ENCODE data around the gene TNK2. TPM values are rescaled to one million over a fixed set of nuclear protein-coding genes. Genes with fewer than 3 reads are reported as not detected.

The TNK2 gene
- polyA plus RNA-seq, 1 donor (not counting 4 experiments of a cell fraction or from before 2014, with no cell fraction given) = 15.8 TPM

DNA sequence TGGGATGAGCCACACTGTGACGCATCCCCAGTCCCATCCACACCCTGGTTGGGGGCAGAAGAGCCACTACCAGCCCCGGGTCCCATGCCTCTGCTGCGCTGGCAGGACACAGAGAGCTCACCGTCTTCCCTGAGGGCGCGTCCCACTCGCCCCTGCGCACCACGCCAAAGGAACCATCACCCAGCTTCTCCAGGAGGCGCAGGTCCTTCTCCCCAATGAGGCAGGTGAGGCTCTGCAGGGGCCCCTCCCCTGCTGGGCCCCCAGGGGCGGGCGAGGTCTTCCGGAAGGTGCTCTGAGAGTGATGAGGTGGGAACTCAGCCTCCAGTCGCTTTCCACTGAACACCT lies 23.7 kb downstream of the TNK2 start:
- no peaks in the 10 kb centered on the region for H4K20me1 ChIP-seq (ENCODE audit: control insufficient read depth, extremely low read depth, insufficient read depth, low read length)
- H3K27ac ChIP-seq (ENCODE audit: control insufficient read depth, insufficient read depth, low read length) = no peak overlapping the region
- peaks cover 28% of the 10 kb centered on the region for H3K79me2 ChIP-seq (ENCODE audit: control insufficient read depth, insufficient read depth, low read length)
- H3K9me3 ChIP-seq (ENCODE audit: control insufficient read depth, low read depth, low read length) = no peaks in the 10 kb centered on the region
- dilution Hi-C loops (cut with MboI; ENCODE audit: extremely low pct_ligation_motif_present, low sequenced_read_pairs) = no loop called here
- FAIRE-seq = no peak
- TF ChIP-seq, protein P1, sequence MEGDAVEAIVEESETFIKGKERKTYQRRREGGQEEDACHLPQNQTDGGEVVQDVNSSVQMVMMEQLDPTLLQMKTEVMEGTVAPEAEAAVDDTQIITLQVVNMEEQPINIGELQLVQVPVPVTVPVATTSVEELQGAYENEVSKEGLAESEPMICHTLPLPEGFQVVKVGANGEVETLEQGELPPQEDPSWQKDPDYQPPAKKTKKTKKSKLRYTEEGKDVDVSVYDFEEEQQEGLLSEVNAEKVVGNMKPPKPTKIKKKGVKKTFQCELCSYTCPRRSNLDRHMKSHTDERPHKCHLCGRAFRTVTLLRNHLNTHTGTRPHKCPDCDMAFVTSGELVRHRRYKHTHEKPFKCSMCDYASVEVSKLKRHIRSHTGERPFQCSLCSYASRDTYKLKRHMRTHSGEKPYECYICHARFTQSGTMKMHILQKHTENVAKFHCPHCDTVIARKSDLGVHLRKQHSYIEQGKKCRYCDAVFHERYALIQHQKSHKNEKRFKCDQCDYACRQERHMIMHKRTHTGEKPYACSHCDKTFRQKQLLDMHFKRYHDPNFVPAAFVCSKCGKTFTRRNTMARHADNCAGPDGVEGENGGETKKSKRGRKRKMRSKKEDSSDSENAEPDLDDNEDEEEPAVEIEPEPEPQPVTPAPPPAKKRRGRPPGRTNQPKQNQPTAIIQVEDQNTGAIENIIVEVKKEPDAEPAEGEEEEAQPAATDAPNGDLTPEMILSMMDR (optimal IDR thresholded peaks at IDR 0.05 in 1 of 3, IDR thresholded peaks at IDR 0.05 in 1 of 3, conservative IDR thresholded peaks at IDR 0.05 in 1 of 3; ENCODE audit: extremely low read depth in 1 of 3, insufficient read depth in 2 of 3, low read length in 3 of 3) = no peak
- TF ChIP-seq EZH2 (IDR thresholded peaks at IDR 0.05; ENCODE audit: low read length) = no peak
- no peaks in the 10 kb centered on the region for H3K27me3 ChIP-seq (ENCODE audit: control insufficient read depth, extremely low read depth, insufficient read depth, low read length)
- no peak for DNase-seq (ENCODE audit: low read depth, low spot score)
- H3K4me2 ChIP-seq (ENCODE audit: control insufficient read depth, extremely low read depth, insufficient read depth, low read depth, low read length) = no peak overlapping the region
- peaks cover 28 to 34% of the 10 kb centered on the region in 2 experiments for H3K36me3 ChIP-seq (ENCODE audit: control insufficient read depth in 2 of 2, extremely low read depth in 1 of 2, insufficient read depth in 2 of 2, low read length in 2 of 2)
- H3K4me1 ChIP-seq (ENCODE audit: control insufficient read depth, extremely low read depth, insufficient read depth, low read length) = peaks cover 13% of the 10 kb centered on the region
- no peak overlapping the region for H3K9ac ChIP-seq (ENCODE audit: control insufficient read depth, extremely low read depth, insufficient read depth, low read length)
- no peak overlapping the region for H3K4me3 ChIP-seq (ENCODE audit: control insufficient read depth in 2 of 3, extremely low read depth in 1 of 3, insufficient read depth in 2 of 3, low read depth in 1 of 3, low read length in 3 of 3)
- H2AFZ ChIP-seq (ENCODE audit: control insufficient read depth, low read length) = no peak overlapping the region
- peaks cover 3% of the 10 kb centered on the region for H3K9me1 ChIP-seq (ENCODE audit: control insufficient read depth, extremely low read depth, insufficient read depth, low read length)

DNA sequence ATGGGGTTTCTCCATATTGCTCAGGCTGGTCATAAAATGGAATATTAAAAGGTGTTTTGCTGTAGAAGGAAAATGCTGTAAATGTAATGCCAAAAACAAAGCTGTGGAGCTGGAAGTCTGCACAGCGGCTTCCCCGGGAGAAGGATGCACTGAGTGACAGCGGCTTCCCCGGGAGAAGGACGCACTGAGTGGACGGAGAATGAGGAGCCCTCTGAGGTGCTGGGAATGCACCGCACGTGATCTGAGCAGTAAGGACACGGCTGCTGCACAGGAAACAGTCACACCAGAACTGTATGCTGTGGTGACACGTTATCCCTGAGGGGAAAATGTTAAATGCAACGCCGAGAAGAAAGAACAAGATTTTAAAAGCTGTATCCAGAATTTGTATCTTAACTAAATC lies 24.6 kb downstream of the TNK2 start:
- no peak overlapping the region for H3K4me3 ChIP-seq (ENCODE audit: control insufficient read depth in 2 of 3, extremely low read depth in 1 of 3, insufficient read depth in 2 of 3, low read depth in 1 of 3, low read length in 3 of 3)
- peaks cover 3% of the 10 kb centered on the region for H3K9me1 ChIP-seq (ENCODE audit: control insufficient read depth, extremely low read depth, insufficient read depth, low read length)
- FAIRE-seq (no peak), DNase-seq (ENCODE audit: low read depth, low spot score) (no peak)
- H3K4me2 ChIP-seq (ENCODE audit: control insufficient read depth, extremely low read depth, insufficient read depth, low read depth, low read length) = no peak overlapping the region
- H3K9me3 ChIP-seq (ENCODE audit: control insufficient read depth, low read depth, low read length) = no peaks in the 10 kb centered on the region
- H3K36me3 ChIP-seq (ENCODE audit: control insufficient read depth in 2 of 2, extremely low read depth in 1 of 2, insufficient read depth in 2 of 2, low read length in 2 of 2) = peaks cover 36 to 42% of the 10 kb centered on the region in 2 experiments
- dilution Hi-C loops (cut with MboI; ENCODE audit: extremely low pct_ligation_motif_present, low sequenced_read_pairs) = no loop called here
- peaks cover 13% of the 10 kb centered on the region for H3K4me1 ChIP-seq (ENCODE audit: control insufficient read depth, extremely low read depth, insufficient read depth, low read length)
- no peak overlapping the region for H3K27ac ChIP-seq (ENCODE audit: control insufficient read depth, insufficient read depth, low read length)
- no peaks in the 10 kb centered on the region for H3K27me3 ChIP-seq (ENCODE audit: control insufficient read depth, extremely low read depth, insufficient read depth, low read length)
- H2AFZ ChIP-seq (ENCODE audit: control insufficient read depth, low read length) = no peak overlapping the region
- TF ChIP-seq, protein P1 (optimal IDR thresholded peaks at IDR 0.05 in 1 of 3, IDR thresholded peaks at IDR 0.05 in 1 of 3, conservative IDR thresholded peaks at IDR 0.05 in 1 of 3; ENCODE audit: extremely low read depth in 1 of 3, insufficient read depth in 2 of 3, low read length in 3 of 3) = no peak
- no peak for TF ChIP-seq EZH2 (IDR thresholded peaks at IDR 0.05; ENCODE audit: low read length)
- no peaks in the 10 kb centered on the region for H4K20me1 ChIP-seq (ENCODE audit: control insufficient read depth, extremely low read depth, insufficient read depth, low read length)
- H3K9ac ChIP-seq (ENCODE audit: control insufficient read depth, extremely low read depth, insufficient read depth, low read length) = no peak overlapping the region
- H3K79me2 ChIP-seq (ENCODE audit: control insufficient read depth, insufficient read depth, low read length) = peaks cover 19% of the 10 kb centered on the region

Data from keratinocyte (primary cell).